ENCODE data around the gene SLC26A4. TPM values are rescaled to one million over a fixed set of nuclear protein-coding genes. Genes with fewer than 3 reads are reported as not detected.

The SLC26A4 gene
- total and polyA plus RNA-seq, 2 donors (not counting 1 experiment from before 2014, with no cell fraction given) = 0.05 to 0.13 TPM

GRCh38 chr7:107661865-107662379, 1.3 kb downstream of the SLC26A4 start:
- peak overlapping the region in 4 of 5 experiments; percentile 56 to 72 (median 63) for H3K4me3 ChIP-seq (ENCODE audit: control extremely low read depth in 1 of 5, extremely low read depth in 1 of 5, insufficient read depth in 1 of 5, low read depth in 2 of 5, low read length in 4 of 5)
- TF ChIP-seq, protein P1, sequence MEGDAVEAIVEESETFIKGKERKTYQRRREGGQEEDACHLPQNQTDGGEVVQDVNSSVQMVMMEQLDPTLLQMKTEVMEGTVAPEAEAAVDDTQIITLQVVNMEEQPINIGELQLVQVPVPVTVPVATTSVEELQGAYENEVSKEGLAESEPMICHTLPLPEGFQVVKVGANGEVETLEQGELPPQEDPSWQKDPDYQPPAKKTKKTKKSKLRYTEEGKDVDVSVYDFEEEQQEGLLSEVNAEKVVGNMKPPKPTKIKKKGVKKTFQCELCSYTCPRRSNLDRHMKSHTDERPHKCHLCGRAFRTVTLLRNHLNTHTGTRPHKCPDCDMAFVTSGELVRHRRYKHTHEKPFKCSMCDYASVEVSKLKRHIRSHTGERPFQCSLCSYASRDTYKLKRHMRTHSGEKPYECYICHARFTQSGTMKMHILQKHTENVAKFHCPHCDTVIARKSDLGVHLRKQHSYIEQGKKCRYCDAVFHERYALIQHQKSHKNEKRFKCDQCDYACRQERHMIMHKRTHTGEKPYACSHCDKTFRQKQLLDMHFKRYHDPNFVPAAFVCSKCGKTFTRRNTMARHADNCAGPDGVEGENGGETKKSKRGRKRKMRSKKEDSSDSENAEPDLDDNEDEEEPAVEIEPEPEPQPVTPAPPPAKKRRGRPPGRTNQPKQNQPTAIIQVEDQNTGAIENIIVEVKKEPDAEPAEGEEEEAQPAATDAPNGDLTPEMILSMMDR (IDR thresholded peaks at IDR 0.05) = peak; percentile 24
- TF ChIP-seq EZH2 (IDR thresholded peaks at IDR 0.05; ENCODE audit: borderline replicate concordance, insufficient read depth, low read depth, low read length, poor library complexity, severe bottlenecking) = no peak
- no peak overlapping the region for H3K27ac Mint-ChIP-seq
- 6% methylated on average over 19 of the region's 20 CpGs for WGBS (ENCODE audit: insufficient coverage)
- peak overlapping the region; percentile 65 for H3K9ac ChIP-seq (ENCODE audit: low read length)
- H3K27me3 ChIP-seq (replicated peaks in 1 of 4; ENCODE audit: control extremely low read depth in 1 of 4, control insufficient read depth in 3 of 4, insufficient read depth in 4 of 4, low read length in 3 of 4) = peaks cover 0 to 28% (median 16%) of the 10 kb centered on the region in 4 experiments
- POLR2A ChIA-PET = interaction anchor here (0.6 kb wide), 1 partner anchor 99 kb away, joined by 6 read pairs; no protein-coding TSS in a partner anchor
- CTCF ChIA-PET = interaction anchor here (0.6 to 4.0 kb wide), 18 partner anchors 16 to 198 kb away, joined by 3 to 32 read pairs (median 5); partner anchors contain the start of genes BCAP29, COG5 and DUS4L
- no peaks in the 10 kb centered on the region for H3K36me3 ChIP-seq (replicated peaks in 1 of 2; ENCODE audit: control extremely low read depth in 1 of 2, control insufficient read depth in 1 of 2, extremely low read depth in 1 of 2, insufficient read depth in 2 of 2, low read length in 1 of 2)
- H3K27me3 Mint-ChIP-seq = peaks cover 30% of the 10 kb centered on the region
- no peaks in the 10 kb centered on the region for H4K20me1 ChIP-seq (ENCODE audit: control insufficient read depth, insufficient read depth, low read length, poor library complexity, severe bottlenecking)
- DNase-seq = no peak
- H3K4me2 ChIP-seq (replicated peaks; ENCODE audit: low read depth, low read length, poor library complexity, severe bottlenecking) = peak overlapping the region; percentile 93
- no peaks in the 10 kb centered on the region for H3K9me3 Mint-ChIP-seq (ENCODE audit: insufficient read depth)
- intact Hi-C loops (cut with micrococcal nuclease) = loop anchor here (1.0 to 5.0 kb wide), 7 partner anchors 24 to 199 kb away; partner anchors contain the start of genes BCAP29, CBLL1, COG5 and DUS4L
- peak overlapping the region; percentile 72 for H2AFZ ChIP-seq (ENCODE audit: insufficient read depth, low read depth, low read length, poor library complexity, severe bottlenecking)
- H3K9me3 ChIP-seq (ENCODE audit: control extremely low read depth in 1 of 3, control insufficient read depth in 2 of 3, insufficient read depth in 1 of 3, low read length in 2 of 3) = peaks cover 0 to 3% (median 0%) of the 10 kb centered on the region in 3 donors
- H3K79me2 ChIP-seq (ENCODE audit: control insufficient read depth, insufficient read depth, low read length) = no peaks in the 10 kb centered on the region
- no peak for ATAC-seq (ENCODE audit: low read depth)
- H3K4me1 Mint-ChIP-seq = peaks cover 26% of the 10 kb centered on the region
- peak overlapping the region; percentile 99 for H3K4me3 Mint-ChIP-seq
- no peak overlapping the region for H3K27ac ChIP-seq (ENCODE audit: low read length in 2 of 2)
- peaks cover 25 to 26% of the 10 kb centered on the region in 2 donors for H3K4me1 ChIP-seq (ENCODE audit: control insufficient read depth in 2 of 2, insufficient read depth in 2 of 2, low read length in 2 of 2)

GRCh38 chr7:107663196-107663595, 2.6 kb downstream of the SLC26A4 start:
- Mint-ChIP-seq H3K9me3 (ENCODE audit: insufficient read depth) (no peaks in the 10 kb centered on the region), H3K27ac (no peak overlapping the region)
- CTCF ChIA-PET = interaction anchor here (2.1 kb wide), 1 partner anchor 63 kb away, joined by 11 read pairs; no protein-coding TSS in a partner anchor

More at GRCh38 chr7:107663196-107663595, 2.6 kb downstream of the SLC26A4 start:
- Histone ChIP-seq H3K4me1 (ENCODE audit: control insufficient read depth in 2 of 2, insufficient read depth in 2 of 2, low read length in 2 of 2) (peaks cover 25 to 26% of the 10 kb centered on the region in 2 donors), H2AFZ (ENCODE audit: insufficient read depth, low read depth, low read length, poor library complexity, severe bottlenecking) (no peak overlapping the region), H3K36me3 (replicated peaks in 1 of 2; ENCODE audit: control extremely low read depth in 1 of 2, control insufficient read depth in 1 of 2, extremely low read depth in 1 of 2, insufficient read depth in 2 of 2, low read length in 1 of 2) (no peaks in the 10 kb centered on the region), H3K9me3 (ENCODE audit: control extremely low read depth in 1 of 3, control insufficient read depth in 2 of 3, insufficient read depth in 1 of 3, low read length in 2 of 3) (peaks cover 0 to 3% (median 0%) of the 10 kb centered on the region in 3 donors), H3K4me3 (ENCODE audit: control extremely low read depth in 1 of 5, extremely low read depth in 1 of 5, insufficient read depth in 1 of 5, low read depth in 2 of 5, low read length in 4 of 5) (no peak overlapping the region), H3K27ac (ENCODE audit: low read length in 2 of 2) (no peak overlapping the region), H3K4me2 (replicated peaks; ENCODE audit: low read depth, low read length, poor library complexity, severe bottlenecking) (no peak overlapping the region), H4K20me1 (ENCODE audit: control insufficient read depth, insufficient read depth, low read length, poor library complexity, severe bottlenecking) (no peaks in the 10 kb centered on the region), H3K27me3 (replicated peaks in 1 of 4; ENCODE audit: control extremely low read depth in 1 of 4, control insufficient read depth in 3 of 4, insufficient read depth in 4 of 4, low read length in 3 of 4) (peaks cover 0 to 28% (median 18%) of the 10 kb centered on the region in 4 experiments), H3K9ac (ENCODE audit: low read length) (no peak overlapping the region), H3K79me2 (ENCODE audit: control insufficient read depth, insufficient read depth, low read length) (no peaks in the 10 kb centered on the region)
- POLR2A ChIA-PET = no interaction called here
- Mint-ChIP-seq H3K27me3 (peaks cover 30% of the 10 kb centered on the region), H3K4me3 (no peak overlapping the region), H3K4me1 (peaks cover 26% of the 10 kb centered on the region)
- ATAC-seq (ENCODE audit: low read depth) = no peak
- intact Hi-C loops (cut with micrococcal nuclease) = loop anchor here (5.0 kb wide), 3 partner anchors 36 to 79 kb away; partner anchors contain the start of gene CBLL1
- WGBS (ENCODE audit: insufficient coverage) = 93% methylated on average over 4 of the region's 4 CpGs
- TF ChIP-seq, protein P1 (IDR thresholded peaks at IDR 0.05) = no peak
- TF ChIP-seq EZH2 (IDR thresholded peaks at IDR 0.05; ENCODE audit: borderline replicate concordance, insufficient read depth, low read depth, low read length, poor library complexity, severe bottlenecking) = no peak
- DNase-seq = no peak
